Keratinocyte (primary cell): ENCODE results near the gene FRRS1L. TPM values are rescaled to one million over a fixed set of nuclear protein-coding genes. Genes with fewer than 3 reads are reported as not detected.

ENCODE experiments used
- DNase-seq: peaks from one replicate; pipeline ENCODE4 v3.0.0-alpha.2; 2011; ENCODE audit warnings: low read depth, missing footprints, low spot score
- FAIRE-seq: peaks from 2 replicates; lab custom pipeline; 2011; peaks lifted over from hg19 to GRCh38; lab: Jason Lieb, UNC
- H2AFZ ChIP-seq: 2 replicates; pipeline ENCODE4 v1.6.0; 2012; ENCODE audit warnings: low read length, control low read depth, inconsistent platforms; ENCODE audit not compliant: control insufficient read depth
- H3K27ac ChIP-seq: 2 replicates; pipeline ENCODE4 v1.5.1; 2011; ENCODE audit warnings: low read length; ENCODE audit not compliant: control insufficient read depth, insufficient read depth
- H3K27me3 ChIP-seq: 3 replicates; pipeline ENCODE4 v1.6.0; 2011; ENCODE audit warnings: low read length; ENCODE audit not compliant: control insufficient read depth, insufficient read depth; ENCODE audit errors: extremely low read depth
- H3K36me3 ChIP-seq, 2 experiments: 2 replicates in 1 of 2; 3 replicates in 1 of 2; pipeline ENCODE4 v1.5.1; 2011; ENCODE audit warnings: low read length in 2 of 2, mild to moderate bottlenecking in 1 of 2; ENCODE audit not compliant: control insufficient read depth in 2 of 2, insufficient read depth in 2 of 2; ENCODE audit errors: extremely low read depth in 1 of 2
- H3K4me1 ChIP-seq: 3 replicates; pipeline ENCODE4 v1.5.1; 2011; ENCODE audit warnings: low read length; ENCODE audit not compliant: control insufficient read depth, insufficient read depth; ENCODE audit errors: extremely low read depth
- H3K4me2 ChIP-seq: 3 replicates; pipeline ENCODE4 v1.6.0; 2011; ENCODE audit warnings: low read depth, low read length; ENCODE audit not compliant: control insufficient read depth, insufficient read depth; ENCODE audit errors: extremely low read depth
- H3K4me3 ChIP-seq, 3 experiments: fragments of 200-600 bp in 1 of 3; sonication (generic) in 1 of 3; 2 replicates in 2 of 3; 3 replicates in 1 of 3; pipeline ENCODE4 v1.5.1; 2011 to 2016; ENCODE audit warnings: low read length in 3 of 3, mild to moderate bottlenecking in 3 of 3, control low read depth in 2 of 3, inconsistent platforms in 1 of 3, low read depth in 1 of 3, mixed read lengths in 1 of 3, mixed run types in 1 of 3, moderate library complexity in 1 of 3; ENCODE audit not compliant: control insufficient read depth in 2 of 3, insufficient read depth in 2 of 3; ENCODE audit errors: extremely low read depth in 1 of 3
- H3K79me2 ChIP-seq: 2 replicates; pipeline ENCODE4 v1.6.0; 2012; ENCODE audit warnings: low read length; ENCODE audit not compliant: control insufficient read depth, insufficient read depth
- H3K9ac ChIP-seq: 3 replicates; pipeline ENCODE4 v1.6.0; 2011; ENCODE audit warnings: low read length; ENCODE audit not compliant: control insufficient read depth, insufficient read depth; ENCODE audit errors: extremely low read depth
- H3K9me1 ChIP-seq: 3 replicates; pipeline ENCODE4 v1.6.0; 2011; ENCODE audit warnings: low read length; ENCODE audit not compliant: control insufficient read depth, insufficient read depth; ENCODE audit errors: extremely low read depth
- H3K9me3 ChIP-seq: 2 replicates; pipeline ENCODE4 v1.5.1; 2012; ENCODE audit warnings: low read depth, low read length; ENCODE audit not compliant: control insufficient read depth
- H4K20me1 ChIP-seq: 3 replicates; pipeline ENCODE4 v1.6.0; 2011; ENCODE audit warnings: low read length; ENCODE audit not compliant: control insufficient read depth, insufficient read depth; ENCODE audit errors: extremely low read depth
- CTCF ChIP-seq, 3 experiments: IDR thresholded peaks in 1 of 3; conservative IDR thresholded peaks in 1 of 3; optimal IDR thresholded peaks in 1 of 3; 2 replicates in 2 of 3; 3 replicates in 1 of 3; pipeline versions ENCODE3 to v1.5.1; 2011; ENCODE audit warnings: low read length in 3 of 3, mild to moderate bottlenecking in 3 of 3, moderate library complexity in 2 of 3, control low read depth in 1 of 3, inconsistent platforms in 1 of 3; ENCODE audit not compliant: insufficient read depth in 2 of 3; ENCODE audit errors: extremely low read depth in 1 of 3
- EZH2 ChIP-seq: IDR thresholded peaks from one replicate; pipeline ENCODE4 v1.6.1; 2012; ENCODE audit warnings: inconsistent platforms, mild to moderate bottlenecking, low read length, moderate library complexity
- dilution Hi-C: fragments of 300-500 bp; cut with MboI; formaldehyde crosslinking; loops from one replicate; pipeline ENCODE4 v1.7.0; 2020; ENCODE audit warnings: low sequenced_read_pairs; ENCODE audit not compliant: extremely low pct_ligation_motif_present
- polyA plus RNA-seq, 5 experiments: library from polyadenylated mRNA; depleted of rRNA in 3 of 5; stranded (reverse) in 3 of 5; stranded (forward) in 1 of 5; unstranded in 1 of 5; fragments of >200 nt; gene quantifications; 1 replicate in 1 of 5; 2 replicates in 3 of 5; 3 replicates in 1 of 5; pipeline versions ENCODE4 v1.2.1 to v1.2.3, GENCODE V29; 2011 to 2012; ENCODE audit warnings: missing spikeins in 2 of 5, low read depth in 1 of 5, low replicate concordance in 1 of 5

Gene FRRS1L
- polyA plus RNA-seq, 1 donor (not counting 4 experiments of a cell fraction or from before 2014, with no cell fraction given), result not detected

DNA sequence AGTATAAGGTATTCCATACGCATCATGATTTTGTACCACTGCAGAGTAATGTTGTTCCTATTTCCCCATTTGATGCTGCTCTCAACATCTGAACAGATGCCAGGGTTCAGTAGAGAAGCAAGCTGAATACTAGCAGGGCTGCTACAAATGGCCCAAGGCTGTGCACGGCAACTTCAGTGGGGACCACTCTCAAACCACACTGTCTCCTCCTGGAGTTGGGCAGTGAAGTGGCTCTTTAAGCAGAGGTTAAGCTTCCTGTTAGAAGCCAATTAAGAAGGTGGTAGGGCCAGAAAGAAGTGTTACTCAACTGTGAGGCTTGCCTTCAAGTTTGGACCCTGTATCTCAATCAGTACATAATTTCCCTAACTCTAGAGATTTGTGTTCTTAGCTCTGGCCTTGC lies 79.3 kb downstream of the FRRS1L start:
- Histone ChIP-seq H3K4me3 (no peak overlapping the region), H3K9ac (no peak overlapping the region), H3K9me3 (no peaks in the 10 kb centered on the region), H3K27ac (no peak overlapping the region), H3K27me3 (no peaks in the 10 kb centered on the region), H3K9me1 (no peaks in the 10 kb centered on the region), H3K4me1 (peaks cover 5% of the 10 kb centered on the region), H3K4me2 (no peak overlapping the region), H2AFZ (no peak overlapping the region), H3K79me2 (peaks cover 5% of the 10 kb centered on the region), H3K36me3 (peaks cover 3 to 21% of the 10 kb centered on the region in 2 experiments), H4K20me1 (no peaks in the 10 kb centered on the region)
- FAIRE-seq (no peak), DNase-seq (no peak)
- TF ChIP-seq EZH2 (no peak), CTCF (optimal IDR thresholded peaks at IDR 0.05 in 1 of 3, IDR thresholded peaks at IDR 0.05 in 1 of 3, conservative IDR thresholded peaks at IDR 0.05 in 1 of 3; ENCODE audit: extremely low read depth in 1 of 3, insufficient read depth in 2 of 3, low read length in 3 of 3) (no peak)
- dilution Hi-C loops, result no loop called here

- peaks cover 2 to 21% of the 10 kb centered on the region in 2 experiments for H3K36me3 ChIP-seq
- H3K9ac ChIP-seq, result no peak overlapping the region
- H3K4me2 ChIP-seq, result no peak overlapping the region
- no peaks in the 10 kb centered on the region for H3K27me3 ChIP-seq
- no peak overlapping the region for H2AFZ ChIP-seq
- H3K9me1 ChIP-seq, result no peaks in the 10 kb centered on the region
- dilution Hi-C loops, result no loop called here
- H3K4me3 ChIP-seq, result no peak overlapping the region
- no peak overlapping the region for H3K27ac ChIP-seq
- peaks cover 5% of the 10 kb centered on the region for H3K79me2 ChIP-seq
- no peaks in the 10 kb centered on the region for H4K20me1 ChIP-seq
- FAIRE-seq (peak; percentile 9), DNase-seq (no peak)
- H3K9me3 ChIP-seq, result no peaks in the 10 kb centered on the region
- H3K4me1 ChIP-seq, result peaks cover 5% of the 10 kb centered on the region
- TF ChIP-seq EZH2, result no peak
- peak in 2 of 3 experiments; percentile 4 to 16 for TF ChIP-seq CTCF (optimal IDR thresholded peaks at IDR 0.05 in 1 of 3, IDR thresholded peaks at IDR 0.05 in 1 of 3, conservative IDR thresholded peaks at IDR 0.05 in 1 of 3; ENCODE audit: extremely low read depth in 1 of 3, insufficient read depth in 2 of 3, low read length in 3 of 3)
These were observed 80.8 kb downstream of the FRRS1L start for GRCh38 chr9:109086221-109086620.
